BJ (cell line): ENCODE data around the gene BLVRB. TPM values are rescaled to one million over a fixed set of nuclear protein-coding genes. Genes with fewer than 3 reads are reported as not detected.

ENCODE experiments used
- CTCF ChIA-PET: fragments of 350-600 bp; formaldehyde crosslinking; extraction: SDS; loops from one replicate; lab custom pipeline; 2021; ENCODE audit warnings: antibody characterized with exemption, inconsistent platforms; lab: Yijun Ruan, JAX
- POLR2A ChIA-PET: fragments of 300-600 bp; sonication (Branson Sonifier 250); formaldehyde crosslinking; extraction: SDS; loops from one replicate; lab custom pipeline; 2021; ENCODE audit warnings: antibody characterized with exemption; lab: Charles Lee
- DNase-seq: peaks from one replicate; pipeline ENCODE4 v3.0.0-alpha.2; 2011; ENCODE audit warnings: low read depth
- H3K27me3 ChIP-seq: 2 replicates; pipeline ENCODE4 v1.6.0; 2011; ENCODE audit warnings: low read length; ENCODE audit not compliant: control insufficient read depth, insufficient read depth
- H3K36me3 ChIP-seq: 2 replicates; pipeline ENCODE4 v1.5.1; 2011; ENCODE audit warnings: low read length; ENCODE audit not compliant: control insufficient read depth, insufficient read depth
- H3K4me3 ChIP-seq: 2 replicates; pipeline ENCODE4 v1.5.1; 2011; ENCODE audit warnings: low read depth, mild to moderate bottlenecking, control low read depth, low read length
- CTCF ChIP-seq: IDR thresholded peaks from 2 replicates; pipeline ENCODE4 v1.5.1; 2011; ENCODE audit warnings: low read depth, mild to moderate bottlenecking, control low read depth, inconsistent platforms, low read length, moderate library complexity; ENCODE audit not compliant: insufficient read depth
- polyA plus RNA-seq: library from polyadenylated mRNA; depleted of rRNA; stranded (reverse); fragments of >200 nt; gene quantifications from 2 replicates; pipeline ENCODE4 v1.2.3, GENCODE V29; 2011

BLVRB gene
- polyA plus RNA-seq, 1 experiment: 71.4 TPM

- TF ChIP-seq CTCF: peak; percentile 83
- POLR2A ChIA-PET: interaction anchor here (0.6 to 1.1 kb wide), 7 partner anchors 17 to 325 kb away, joined by 3 to 9 read pairs (median 3); partner anchors contain the start of genes C19orf47, PLD3 and SNRPA
- Histone ChIP-seq H3K4me3 (peak within 1 kb of the TSS; percentile 61), H3K36me3 (peaks cover 8% of the 10 kb centered on the region), H3K27me3 (no peaks in the 10 kb centered on the region)
- peak; percentile 94 for DNase-seq
- CTCF ChIA-PET: interaction anchor here (0.7 to 2.3 kb wide), 9 partner anchors 9 to 209 kb away, joined by 3 to 11 read pairs (median 6); no protein-coding TSS in a partner anchor
Measured at GRCh38 chr19:40425450-40426287, 39.9 kb downstream of the BLVRB start, which contains the start of gene SERTAD1. SERTAD1 (minus strand) TSS chr19:40425992; CDS start chr19:40423546, 2,446 bp downstream.

- CTCF ChIA-PET: interaction anchor here (0.9 to 2.3 kb wide), 8 partner anchors 9 to 209 kb away, joined by 3 to 11 read pairs (median 6); partner anchors contain the start of gene PRX
- POLR2A ChIA-PET: no interaction called here
- Histone ChIP-seq H3K27me3 (no peaks in the 10 kb centered on the region), H3K36me3 (peaks cover 8% of the 10 kb centered on the region), H3K4me3 (peak overlapping the region; percentile 61)
- no peak for DNase-seq
- TF ChIP-seq CTCF: no peak
Measured at GRCh38 chr19:40424637-40425449, 40.7 kb downstream of the BLVRB start.

GRCh38 chr19:40423938-40424337 is 41.6 kb downstream of the BLVRB start:
- no peaks in the 10 kb centered on the region for H3K27me3 ChIP-seq
- CTCF ChIA-PET: interaction anchor here (1.2 to 2.3 kb wide), 5 partner anchors 10 to 210 kb away, joined by 3 to 11 read pairs (median 7); partner anchors contain the start of gene PRX
- DNase-seq: no peak
- peak overlapping the region; percentile 61; the same call in 1 of the 2 replicates for H3K4me3 ChIP-seq
- TF ChIP-seq CTCF: no peak
- POLR2A ChIA-PET: no interaction called here
- peaks cover 8% of the 10 kb centered on the region for H3K36me3 ChIP-seq

- no peak overlapping the region for H3K4me3 ChIP-seq
- CTCF ChIA-PET: interaction anchor here (1.5 to 2.3 kb wide), 3 partner anchors 11 to 22 kb away, joined by 4 to 11 read pairs (median 11); no protein-coding TSS in a partner anchor
- POLR2A ChIA-PET: no interaction called here
- no peak for DNase-seq
- TF ChIP-seq CTCF: no peak
- peaks cover 8% of the 10 kb centered on the region for H3K36me3 ChIP-seq
- H3K27me3 ChIP-seq: no peaks in the 10 kb centered on the region
Measured at GRCh38 chr19:40422748-40423566, 42.6 kb downstream of the BLVRB start.
